EL (cell line): ENCODE data around the gene ADIPOR2.
"Not testable (repeated sequence)": the region's sequence is repeated elsewhere in the genome, so short reads cannot be mapped to it uniquely, and the experiment has no call there.

Experiments used
- DNase-seq: peaks from one replicate; pipeline ENCODE4 v3.0.0-alpha.2; 2016

ADIPOR2 gene

DNA sequence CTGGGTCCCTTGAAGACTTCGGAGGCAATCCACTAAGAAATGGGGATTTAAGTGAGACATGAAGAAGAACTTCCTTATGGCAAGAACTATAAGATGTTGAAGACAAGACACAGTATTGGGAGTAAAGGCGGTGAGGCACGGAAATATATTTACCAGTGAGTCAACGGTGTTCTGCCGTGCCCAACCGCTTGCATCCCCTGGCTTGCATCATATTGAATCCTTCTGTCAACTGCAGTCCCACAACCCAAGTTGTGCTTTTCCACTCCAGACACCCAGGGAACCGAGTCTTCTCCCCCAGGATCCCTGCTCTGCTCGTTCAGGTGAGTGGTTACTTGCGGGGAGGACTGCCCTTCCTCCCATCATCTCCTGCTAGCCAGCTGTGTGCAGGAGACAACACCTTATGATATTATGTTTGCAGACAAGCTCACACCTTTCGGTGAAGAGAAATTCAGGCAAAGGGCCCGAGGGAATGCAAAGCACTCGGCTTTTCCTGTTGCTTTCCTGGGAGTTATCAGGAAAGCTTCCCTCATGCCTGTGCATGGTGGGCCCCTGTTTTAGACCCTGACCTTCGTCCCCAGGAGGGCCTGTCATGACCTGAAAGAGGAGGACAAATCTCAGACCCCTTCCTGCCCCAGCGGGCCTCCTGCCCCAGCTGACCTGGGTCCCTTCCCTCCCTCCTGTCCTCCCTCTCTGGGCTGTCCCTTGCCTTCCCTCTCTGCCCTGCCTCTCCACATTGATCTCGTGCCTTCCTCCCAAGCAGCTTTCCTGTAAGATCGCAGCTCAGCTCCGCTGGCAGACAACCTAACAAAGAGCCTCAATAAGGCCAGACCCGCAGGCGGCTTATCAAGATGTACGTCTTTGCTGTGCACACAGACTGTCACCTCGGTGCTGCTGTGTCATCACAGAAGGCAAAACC lies 125.2 kb downstream of the ADIPOR2 start:
- no peak for DNase-seq

DNA sequence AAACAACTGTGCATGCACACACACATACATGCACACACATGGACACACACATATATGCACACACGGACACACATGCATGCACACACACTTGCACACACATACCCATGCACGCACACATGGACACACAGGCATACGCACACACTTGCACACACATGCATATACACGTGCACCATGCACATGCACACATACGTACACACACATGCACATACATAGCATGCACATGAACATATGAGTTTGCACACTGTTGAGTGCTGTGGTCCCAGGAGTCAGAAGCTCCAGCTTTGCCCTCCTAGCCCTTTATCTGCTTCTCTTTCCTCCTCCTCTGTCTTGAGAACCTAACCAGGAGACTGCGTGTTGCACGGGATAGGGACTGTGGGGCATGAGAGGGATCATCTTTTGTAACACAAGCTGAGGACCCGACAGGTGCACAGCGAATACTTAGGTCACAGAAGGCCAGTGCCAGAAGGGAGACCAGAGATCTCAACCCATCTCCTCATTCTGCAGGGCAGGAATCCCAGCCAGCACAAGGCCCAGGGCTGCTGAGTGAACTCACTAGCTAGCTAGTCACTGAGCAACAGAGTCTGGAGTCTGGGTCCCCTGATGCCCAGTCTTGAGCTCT lies 126.0 kb downstream of the ADIPOR2 start:
- DNase-seq: no peak

DNA sequence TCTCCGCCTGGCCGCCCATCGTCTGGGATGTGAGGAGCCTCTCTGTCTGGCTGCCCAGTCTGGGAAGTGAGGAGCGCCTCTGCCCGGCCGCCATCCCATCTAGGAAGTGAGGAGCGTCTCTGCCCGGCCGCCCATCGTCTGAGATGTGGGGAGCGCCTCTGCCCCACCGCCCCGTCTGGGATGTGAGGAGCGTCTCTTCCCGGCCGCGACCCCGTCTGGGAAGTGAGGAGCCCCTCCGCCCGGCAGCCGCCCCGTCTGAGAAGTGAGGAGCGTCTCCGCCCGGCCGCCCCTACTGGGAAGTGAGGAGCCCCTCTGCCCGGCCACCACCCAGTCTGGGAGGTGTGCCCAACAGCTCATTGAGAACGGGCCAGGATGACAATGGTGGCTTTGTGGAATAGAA lies 127.1 kb downstream of the ADIPOR2 start:
- DNase-seq: not testable (repeated sequence)

DNA sequence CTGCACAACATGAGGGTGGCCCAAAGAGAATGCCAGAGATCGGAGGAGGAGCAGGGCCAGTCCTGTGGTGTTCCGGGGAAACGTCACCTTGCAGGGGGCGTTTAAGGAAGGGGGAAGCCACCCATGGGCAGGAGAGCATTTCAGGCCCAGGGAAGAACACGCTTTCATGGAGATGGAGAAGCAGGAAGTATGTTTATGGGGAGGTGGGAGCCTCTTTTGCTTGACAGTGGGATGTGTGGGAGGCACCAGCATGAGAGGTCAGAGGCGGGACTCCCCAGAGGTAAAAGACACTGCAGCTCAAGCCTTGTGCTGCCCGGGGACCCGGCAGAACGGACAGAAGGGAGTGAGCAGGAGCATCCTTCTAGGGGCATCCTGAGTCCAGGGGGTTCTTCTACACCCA lies 128.2 kb downstream of the ADIPOR2 start:
- DNase-seq: no peak

DNA sequence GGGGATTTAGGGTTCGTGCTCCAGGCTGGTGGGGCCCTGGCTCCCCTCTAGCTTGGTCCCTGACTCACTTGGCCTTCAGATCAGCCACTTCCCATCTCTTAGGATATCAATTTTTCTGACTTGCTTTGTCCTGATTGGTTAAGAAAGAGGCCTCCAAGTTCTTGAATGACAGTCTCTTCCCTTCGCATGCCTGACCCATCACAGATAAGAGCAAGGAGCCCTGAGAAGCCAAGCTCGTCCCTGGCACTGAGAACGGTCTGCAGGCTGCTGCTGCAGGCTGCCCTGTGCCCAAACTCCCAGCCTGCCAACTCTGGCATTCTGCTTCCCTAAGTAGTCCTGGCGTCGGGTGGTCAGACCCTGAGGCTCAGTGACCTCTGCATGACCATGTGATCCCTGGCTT lies 128.7 kb downstream of the ADIPOR2 start:
- no peak for DNase-seq

DNA sequence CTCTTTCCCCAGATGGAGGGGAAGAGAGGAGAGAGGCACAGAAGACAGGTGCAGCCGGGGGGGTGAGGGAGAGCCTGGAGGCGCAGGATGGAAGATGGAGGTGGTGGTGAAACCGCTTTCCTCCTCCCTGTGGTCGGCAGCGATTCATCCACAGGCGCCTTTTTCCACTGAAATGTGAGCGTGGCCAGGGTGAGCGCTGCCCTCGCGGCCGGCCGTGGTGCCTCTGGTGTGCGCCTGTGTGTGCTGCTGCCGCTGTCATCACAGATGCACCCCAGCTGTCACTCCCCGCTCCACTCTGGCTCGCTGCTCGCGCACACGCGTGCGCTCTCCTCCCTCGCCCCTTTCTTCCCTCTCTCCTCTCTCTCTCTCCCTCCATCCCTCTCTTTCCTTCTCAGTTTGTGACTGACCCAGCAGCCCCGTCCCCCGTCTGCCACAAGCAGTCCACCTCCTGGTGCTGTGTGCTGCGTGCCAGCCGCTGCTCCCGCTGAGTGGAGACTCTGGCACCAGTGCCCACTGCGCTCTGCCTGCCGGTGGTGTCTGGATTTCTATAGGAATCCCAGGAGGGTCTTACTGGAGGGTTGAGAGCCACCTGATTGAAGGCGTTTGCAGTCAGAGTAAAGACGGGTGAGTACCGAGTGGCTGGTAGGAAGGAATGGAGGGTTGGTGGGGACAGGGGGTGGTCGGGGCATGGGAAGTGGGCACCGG lies 129.5 kb downstream of the ADIPOR2 start, which contains the start of gene LRTM2:
LRTM2 (plus strand) TSS at position 375 of the 705 bp plus-strand sequence. CDS start 7,584 bp downstream, outside the sequence.
- DNase-seq: no peak

DNA sequence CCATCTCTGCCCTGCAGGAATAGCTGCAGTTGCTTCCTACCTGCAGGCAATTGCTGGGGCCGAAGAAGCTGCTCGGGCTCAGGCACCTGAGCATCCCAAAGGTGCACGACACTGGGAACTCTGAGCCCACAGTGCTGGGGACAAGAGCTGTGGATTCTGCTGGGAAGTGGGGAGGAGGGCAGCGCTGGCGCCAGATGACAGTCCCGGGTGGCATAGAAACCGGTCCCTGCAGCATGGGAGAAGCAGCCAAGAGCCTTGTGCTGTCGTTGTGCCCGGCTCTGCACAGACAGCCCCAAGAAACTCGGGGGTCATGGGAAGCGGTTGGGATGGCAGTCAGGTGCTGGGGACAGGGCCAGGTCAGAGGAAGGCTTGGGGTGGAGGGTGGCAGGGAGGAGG lies 130.0 kb downstream of the ADIPOR2 start:
- no peak for DNase-seq

DNA sequence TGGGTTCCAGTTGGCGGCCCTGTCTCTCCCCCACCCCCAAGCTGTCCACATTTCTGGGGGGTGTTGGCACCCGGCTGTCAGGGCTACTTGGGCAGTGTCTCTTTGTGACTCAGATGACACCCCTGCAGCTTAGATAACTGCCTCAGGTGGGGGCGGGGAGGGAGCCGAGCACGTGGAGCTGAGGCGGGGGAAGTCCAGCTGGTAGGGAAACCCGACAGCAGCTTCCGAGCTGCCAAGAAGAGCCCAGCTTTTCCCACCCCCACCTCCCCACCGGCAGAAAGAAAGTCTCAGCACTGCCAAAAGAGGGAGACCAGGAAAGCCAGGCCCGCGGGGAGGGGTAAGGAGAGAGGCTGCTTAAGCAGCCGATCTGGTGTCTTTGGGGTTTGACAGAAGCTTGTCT lies 130.9 kb downstream of the ADIPOR2 start:
- no peak for DNase-seq

DNA sequence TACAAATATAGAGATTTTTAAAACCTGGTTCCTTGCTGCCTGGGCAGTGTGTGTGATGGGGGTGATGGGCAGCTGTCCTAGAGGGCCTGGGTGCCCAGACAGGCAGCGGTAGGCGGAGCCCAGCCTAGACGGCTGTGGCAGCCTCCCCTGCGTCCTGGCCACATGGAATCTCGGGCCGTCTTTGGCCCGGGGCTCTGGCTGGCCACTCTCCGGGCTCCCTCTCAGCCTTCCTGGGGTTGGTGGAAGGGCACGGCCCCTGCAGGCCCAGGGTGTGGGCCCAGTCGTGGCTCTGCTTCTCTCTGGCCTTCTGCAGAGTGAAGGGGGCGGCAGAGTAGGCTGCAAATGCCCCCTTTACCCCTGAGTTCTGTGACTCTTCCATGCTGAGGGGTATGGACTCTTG lies 131.8 kb downstream of the ADIPOR2 start:
- no peak for DNase-seq

DNA sequence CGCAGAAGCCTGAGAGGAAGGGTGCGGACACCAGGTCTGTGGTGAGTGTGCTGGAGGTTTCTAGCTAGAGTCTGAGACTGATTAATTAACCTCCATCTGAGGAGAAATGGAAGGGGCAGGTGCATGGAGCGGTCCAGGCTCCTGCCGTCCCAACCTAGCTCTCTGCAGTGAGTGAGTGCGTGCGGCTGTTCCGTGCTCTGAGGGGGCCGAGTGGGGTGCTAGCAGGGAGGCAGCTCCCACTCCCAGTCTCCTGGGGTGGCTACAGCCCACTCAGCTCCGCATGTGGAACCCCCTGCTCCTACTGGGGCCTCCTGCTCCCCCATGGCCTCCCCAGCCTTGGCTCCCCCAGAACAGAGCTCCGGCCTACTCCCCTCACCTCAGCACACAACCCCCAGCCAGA lies 132.4 kb downstream of the ADIPOR2 start:
- no peak for DNase-seq

DNA sequence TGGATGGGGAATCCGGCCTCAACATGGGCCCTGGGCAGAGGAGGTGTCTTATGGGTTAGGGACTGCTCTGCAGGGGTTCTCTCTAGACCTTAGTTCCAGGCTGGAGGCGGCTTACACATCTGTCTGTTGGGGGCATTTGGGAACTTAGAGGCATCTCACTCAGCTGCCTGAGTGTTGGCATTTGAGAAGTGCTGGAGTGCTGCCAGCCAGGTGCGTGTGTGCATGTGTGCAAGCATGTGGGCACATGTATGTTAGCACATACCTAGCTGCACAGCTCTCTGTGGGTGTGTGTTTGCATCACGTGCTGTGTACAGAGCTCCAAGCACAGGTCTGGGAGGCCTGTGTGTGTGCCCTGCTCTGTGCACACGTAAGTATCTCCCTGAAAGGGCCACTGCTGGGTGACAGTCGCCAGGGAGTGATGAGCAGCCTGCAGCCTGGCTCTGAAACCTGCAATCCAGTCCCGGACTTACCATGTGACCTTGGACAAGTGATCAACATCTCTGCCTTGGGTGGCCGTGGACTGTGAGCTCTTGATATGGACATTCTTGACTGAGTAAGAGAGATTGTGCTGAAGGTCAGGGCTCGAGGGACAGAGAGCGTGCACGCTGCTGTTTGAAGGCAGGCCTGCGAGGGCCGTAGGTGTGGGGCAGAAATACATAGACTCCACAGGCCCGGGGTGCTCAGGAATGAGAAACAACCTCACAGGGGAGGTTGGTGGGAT lies 134.7 kb downstream of the ADIPOR2 start:
- no peak for DNase-seq

DNA sequence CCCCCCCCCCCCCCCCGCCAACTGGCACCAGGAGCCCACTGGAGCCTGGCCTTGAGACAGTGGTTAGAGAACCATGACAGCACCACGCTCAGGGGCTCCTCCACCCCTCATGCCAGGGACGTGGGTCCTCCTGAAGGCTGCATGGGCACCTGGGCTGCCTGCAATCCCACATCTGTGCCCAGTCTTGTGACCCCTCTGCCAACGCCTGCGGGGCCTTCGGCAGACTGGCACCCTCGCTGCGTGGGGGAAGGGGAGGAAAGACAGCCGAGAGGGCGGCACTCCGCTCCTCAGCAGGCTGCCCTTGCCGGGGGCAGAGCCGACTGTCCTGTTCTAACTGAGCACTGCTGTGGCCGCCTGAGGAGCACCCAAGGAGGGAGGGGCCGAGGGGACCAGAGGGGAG lies 135.5 kb downstream of the ADIPOR2 start:
- no peak for DNase-seq

DNA sequence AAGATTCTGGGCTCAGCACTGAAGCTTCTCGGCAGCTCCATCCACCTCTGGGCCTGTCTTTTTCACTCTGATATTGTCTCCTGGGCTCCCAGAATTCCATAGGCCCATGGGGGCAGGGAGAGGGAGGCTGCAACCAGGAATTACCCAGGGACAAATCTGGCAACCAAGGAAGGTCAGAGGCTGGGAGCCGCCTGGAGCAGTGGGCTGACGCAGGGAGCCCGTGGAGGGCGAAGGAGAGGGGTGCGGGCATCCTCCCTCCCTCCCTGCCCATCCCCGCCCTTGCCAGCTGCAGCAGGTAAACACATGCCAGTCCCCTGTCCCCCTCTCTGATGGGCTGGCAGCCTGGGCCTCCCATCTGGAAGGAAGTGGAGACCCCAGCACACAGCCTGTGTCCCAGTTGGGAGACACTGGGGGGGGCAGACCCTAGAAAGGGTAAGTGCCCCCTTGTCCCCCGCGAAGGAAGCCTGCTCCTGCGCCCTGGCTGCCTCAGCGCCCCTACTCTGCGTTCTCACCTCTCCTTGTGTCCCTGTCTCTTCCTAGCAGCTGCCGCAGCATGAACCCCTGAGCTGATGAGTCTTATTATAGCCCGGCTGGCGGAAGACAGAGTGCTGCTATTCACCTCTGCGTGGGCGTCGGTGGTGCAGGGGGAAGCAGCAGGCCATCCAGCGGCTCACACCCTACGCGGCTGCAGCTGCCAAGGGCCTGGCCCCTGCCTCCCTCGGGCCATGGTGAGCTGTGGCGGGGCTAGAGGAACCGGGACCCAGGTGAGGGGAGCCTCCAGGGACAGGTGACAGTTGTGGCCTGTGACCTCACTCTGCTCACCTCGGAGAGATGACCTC lies 136.2 kb downstream of the ADIPOR2 start:
- DNase-seq: no peak

DNA sequence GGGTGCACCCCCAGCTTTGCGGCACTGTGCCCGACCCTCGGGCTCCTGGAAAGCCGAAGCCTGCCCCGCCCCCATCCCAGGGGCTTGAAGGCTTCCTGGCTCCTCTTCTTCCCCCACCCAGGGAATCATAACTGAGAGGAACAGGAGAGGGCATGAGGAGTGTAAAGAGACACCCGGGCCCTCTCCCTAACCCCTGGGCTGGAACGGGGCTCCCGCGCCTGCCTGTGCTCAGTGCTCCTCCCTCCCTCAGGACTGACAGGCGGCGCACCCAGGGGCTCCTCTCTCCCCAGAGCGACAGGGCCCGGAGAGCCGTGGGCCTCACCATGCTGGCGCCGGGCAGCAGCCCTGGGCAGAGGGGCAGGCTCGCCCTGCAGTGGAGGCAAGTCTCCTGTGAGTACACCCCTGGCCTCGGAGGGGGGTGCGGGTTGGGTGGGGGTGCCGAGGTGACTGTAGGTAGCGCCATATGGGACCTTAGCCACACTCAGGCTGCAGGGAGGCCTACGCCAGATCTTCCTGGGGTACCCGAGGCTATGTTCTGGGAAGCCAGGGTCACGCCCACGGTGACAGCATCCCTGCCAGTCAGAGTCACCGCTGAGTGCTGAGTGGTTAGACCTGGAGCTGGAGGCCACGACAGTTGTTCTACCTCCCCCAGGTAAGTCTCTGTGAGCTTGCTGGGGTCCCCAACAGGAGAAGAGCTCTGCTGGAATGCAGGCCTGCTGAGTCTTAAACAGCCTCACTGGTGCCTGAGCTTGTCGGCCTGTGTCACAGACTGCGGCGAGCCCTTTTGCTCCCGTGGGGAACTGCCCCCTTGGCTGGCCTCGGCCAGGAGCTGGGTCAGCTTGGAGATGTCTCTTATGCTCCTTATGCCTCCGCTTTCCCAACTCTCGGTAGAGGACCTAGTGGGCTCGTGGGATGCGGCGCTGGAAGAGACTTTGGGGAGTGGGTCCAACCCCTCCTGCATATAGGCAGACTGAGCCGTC lies 137.2 kb downstream of the ADIPOR2 start:
- no peak for DNase-seq

DNA sequence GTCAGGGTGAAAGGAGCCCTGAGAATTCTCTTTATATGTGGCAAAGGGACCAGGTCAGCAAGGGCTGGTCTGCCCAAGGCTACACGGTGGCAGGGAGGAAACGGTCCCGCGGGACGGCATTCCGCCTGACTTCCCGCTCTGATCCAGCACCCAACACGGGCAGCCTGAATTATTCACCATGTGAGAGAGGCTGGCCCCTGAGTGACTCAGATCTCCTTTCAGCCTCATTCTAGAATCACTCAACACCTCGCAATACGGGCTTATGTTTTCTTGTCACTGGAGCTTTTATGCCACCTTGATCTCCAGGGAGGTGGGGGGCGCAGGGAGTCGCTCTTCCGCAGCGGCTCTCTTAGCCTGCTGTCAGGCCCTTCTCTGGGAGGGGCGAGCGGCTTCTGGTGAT lies 138.0 kb downstream of the ADIPOR2 start:
- DNase-seq: peak; percentile 18

DNA sequence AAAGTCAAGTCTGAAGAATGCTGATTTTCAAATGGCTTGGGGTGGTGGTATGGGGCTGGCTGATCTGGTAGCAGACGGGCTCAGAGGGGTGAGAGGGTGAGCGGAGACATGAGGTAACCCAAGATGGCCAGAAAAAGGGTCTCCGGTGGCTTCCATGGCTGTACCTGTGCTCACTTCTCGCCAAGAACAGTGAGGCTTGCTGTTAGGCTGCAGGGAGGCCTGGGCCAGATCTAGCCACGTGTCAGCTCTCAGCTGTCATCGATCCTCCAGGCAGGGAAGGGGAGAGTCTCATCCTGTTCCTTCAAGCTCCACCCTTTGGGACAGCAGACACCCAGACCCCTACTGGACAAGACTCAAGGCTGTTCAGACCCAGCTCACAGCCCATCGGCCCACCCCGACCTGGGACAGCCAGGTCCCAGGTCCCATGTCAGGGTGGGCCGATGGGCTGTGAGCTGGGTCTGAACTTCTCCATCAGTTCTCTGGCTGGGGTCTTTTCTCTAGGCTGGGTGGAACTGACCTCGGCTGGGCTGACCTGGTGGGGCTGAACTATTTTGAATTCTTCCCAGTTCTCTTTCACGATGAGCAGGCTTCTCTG lies 138.5 kb downstream of the ADIPOR2 start:
- DNase-seq: no peak

DNA sequence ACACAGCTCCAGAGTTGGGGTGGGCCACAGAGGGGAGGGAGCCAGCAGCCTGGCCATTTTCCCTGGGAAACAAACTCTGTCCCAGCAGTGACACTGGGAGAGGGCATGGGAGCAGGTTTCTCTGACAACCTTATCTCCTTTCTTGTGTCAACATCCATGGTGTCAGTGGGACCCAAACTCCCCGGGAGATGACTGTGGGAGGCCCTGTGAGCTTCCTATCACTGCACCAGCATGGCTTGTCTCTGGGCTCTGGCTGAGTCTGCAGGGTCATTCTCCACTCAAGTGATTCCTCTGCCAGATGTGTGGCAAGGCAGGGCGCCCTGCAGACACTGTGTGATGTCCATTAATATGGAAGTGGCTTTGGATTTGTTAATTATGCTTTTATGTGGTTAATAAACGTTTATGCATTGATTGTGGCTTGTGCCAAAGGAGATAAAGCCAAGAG lies 139.6 kb downstream of the ADIPOR2 start:
- no peak for DNase-seq

DNA sequence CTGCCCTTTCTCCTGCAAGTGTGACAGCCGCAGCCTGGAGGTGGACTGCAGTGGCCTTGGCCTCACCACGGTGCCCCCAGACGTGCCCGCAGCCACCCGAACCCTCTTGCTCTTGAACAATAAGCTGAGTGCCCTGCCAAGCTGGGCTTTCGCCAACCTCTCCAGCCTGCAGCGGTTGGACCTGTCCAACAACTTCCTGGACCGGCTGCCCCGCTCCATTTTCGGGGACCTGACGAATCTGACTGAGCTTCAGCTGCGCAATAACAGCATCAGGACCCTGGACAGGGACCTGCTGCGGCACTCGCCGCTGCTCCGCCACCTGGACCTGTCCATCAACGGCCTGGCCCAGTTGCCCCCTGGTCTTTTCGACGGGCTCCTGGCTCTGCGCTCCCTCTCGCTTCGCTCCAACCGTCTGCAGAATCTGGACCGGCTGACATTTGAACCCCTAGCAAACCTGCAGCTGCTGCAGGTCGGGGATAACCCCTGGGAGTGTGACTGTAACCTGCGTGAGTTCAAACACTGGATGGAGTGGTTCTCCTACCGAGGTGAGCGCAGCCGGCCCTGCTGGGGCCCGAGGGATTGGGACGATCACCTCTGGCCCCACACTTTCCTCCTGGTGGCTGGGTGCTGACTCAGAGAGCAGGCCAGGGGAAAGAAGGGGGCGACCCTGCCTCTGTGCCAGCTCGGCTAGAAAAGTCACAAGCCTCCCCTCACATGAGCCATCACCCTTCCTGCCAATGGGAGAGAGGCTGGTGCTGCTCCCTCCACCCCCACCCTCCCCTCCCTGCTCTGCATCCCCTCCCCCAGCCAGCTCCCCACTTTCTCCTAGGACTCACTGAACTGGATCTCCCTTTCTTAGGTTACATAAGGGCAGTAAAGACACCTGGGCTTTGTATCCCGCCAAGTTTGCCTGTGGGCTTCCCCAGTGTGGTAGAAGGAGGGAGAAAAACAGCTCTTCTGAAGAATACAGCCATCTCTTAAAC lies 140.4 kb downstream of the ADIPOR2 start:
- DNase-seq: peak; percentile 44
